T-cell (primary cell): ENCODE measurements around the gene LSP1. TPM values are rescaled to one million over a fixed set of nuclear protein-coding genes. Genes with fewer than 3 reads are reported as not detected.
"Not testable (repeated sequence)": the region's sequence is repeated elsewhere in the genome, so short reads cannot be mapped to it uniquely, and the experiment has no call there.

Source experiments
- ATAC-seq, 4 experiments: fragments of 200-7000 bp in 3 of 4; fragments of 150-1000 bp in 1 of 4; cut with Tn5 transposase; replicated peaks in 1 of 4; 1 replicate in 3 of 4; 2 replicates in 1 of 4; pipeline ENCODE4 v1.10.0; 2021; ENCODE audit warnings: moderate library complexity in 3 of 4, mild to moderate bottlenecking in 2 of 4, moderate number of reproducible peaks in 1 of 4
- CTCF ChIA-PET, 2 donors: fragments of 300-600 bp; sonication (Branson Sonifier 250); formaldehyde crosslinking; loops; one replicate each; lab custom pipeline; 2022; ENCODE audit warnings: antibody characterized with exemption in 2 of 2; lab: Charles Lee
- POLR2A ChIA-PET, 2 donors: fragments of 300-600 bp; sonication (Branson Sonifier 250); formaldehyde crosslinking; loops; one replicate each; lab custom pipeline; 2022; ENCODE audit warnings: antibody characterized with exemption in 2 of 2; lab: Charles Lee
- DNase-seq, 35 experiments: peaks; one replicate each; pipeline versions ENCODE4 v3.0.0 to v3.0.0-alpha.2; 2013 to 2023
- H3K27ac ChIP-seq: one replicate; pipeline ENCODE4 v1.5.1; 2013; ENCODE audit warnings: low read length
- H3K27me3 ChIP-seq, 2 experiments: replicated peaks in 1 of 2; 1 replicate in 1 of 2; 2 replicates in 1 of 2; pipeline versions ENCODE4 v1.6.1 to v1.7.0; 2013; ENCODE audit warnings: low read length in 1 of 2, mixed read lengths in 1 of 2; ENCODE audit not compliant: control insufficient read depth in 2 of 2, insufficient read depth in 2 of 2; ENCODE audit errors: extremely low read depth in 1 of 2
- H3K36me3 ChIP-seq, 2 donors: 1 replicate in 1 of 2; 2 replicates in 1 of 2; pipeline versions ENCODE4 v1.6.1 to v1.7.0; 2013; ENCODE audit warnings: low read length in 1 of 2; ENCODE audit not compliant: control insufficient read depth in 2 of 2, insufficient read depth in 1 of 2; ENCODE audit errors: extremely low read depth in 1 of 2
- H3K4me1 ChIP-seq, 2 experiments: 1 replicate in 1 of 2; 2 replicates in 1 of 2; pipeline versions ENCODE4 v1.6.1 to v1.7.0; 2013; ENCODE audit warnings: low read length in 2 of 2, mixed read lengths in 1 of 2; ENCODE audit not compliant: insufficient read depth in 2 of 2, control insufficient read depth in 1 of 2; ENCODE audit errors: extremely low read depth in 1 of 2
- H3K4me3 ChIP-seq, 2 donors: 1 replicate in 1 of 2; 2 replicates in 1 of 2; pipeline versions ENCODE4 v1.5.1 to v1.7.0; 2013; ENCODE audit warnings: mild to moderate bottlenecking in 2 of 2, low read length in 1 of 2, moderate library complexity in 1 of 2; ENCODE audit not compliant: control insufficient read depth in 1 of 2; ENCODE audit errors: extremely low read depth in 1 of 2
- H3K9me3 ChIP-seq: 2 replicates; pipeline ENCODE4 v1.7.0; 2013
- H3K27ac Mint-ChIP-seq, 2 donors: one replicate each; pipeline ENCODE4 v1.8.0; 2020 to 2021; ENCODE audit warnings: mild to moderate bottlenecking in 2 of 2, mixed read lengths in 2 of 2
- H3K27me3 Mint-ChIP-seq, 2 donors: one replicate each; pipeline ENCODE4 v1.8.0; 2021 to 2022; ENCODE audit warnings: mixed read lengths in 2 of 2
- H3K36me3 Mint-ChIP-seq: one replicate; pipeline ENCODE4 v1.8.0; 2021; ENCODE audit warnings: mixed read lengths
- H3K4me1 Mint-ChIP-seq, 3 donors: one replicate each; pipeline ENCODE4 v1.8.0; 2020 to 2022; ENCODE audit warnings: mixed read lengths in 3 of 3, mild to moderate bottlenecking in 1 of 3
- H3K4me3 Mint-ChIP-seq, 3 donors: one replicate each; pipeline ENCODE4 v1.8.0; 2020 to 2022; ENCODE audit warnings: mild to moderate bottlenecking in 3 of 3, mixed read lengths in 3 of 3, moderate library complexity in 3 of 3
- H3K9me3 Mint-ChIP-seq, 3 donors: one replicate each; pipeline ENCODE4 v1.8.0; 2020 to 2022; ENCODE audit warnings: mixed read lengths in 3 of 3
- WGBS: methylation state at CpG from one replicate; pipeline ENCODE4 v1.1.5; 2013; ENCODE audit warnings: missing lambda C conversion rate; ENCODE audit not compliant: insufficient coverage; 5-methylcytosine and 5-hydroxymethylcytosine counted together
- total RNA-seq, 35 experiments: library from RNA in 6 of 35; stranded (reverse) in 6 of 35; fragments of 120-200 nt in 1 of 35; gene quantifications; one replicate each; pipeline versions ENCODE4 v1.2.1 to v1.2.4 and lab custom pipeline; 2013 to 2026

Gene LSP1
- total RNA-seq, 5 donors from 2014 or later (not counting 1 experiment from before 2014, with no cell fraction given), result 286 to 514 (median 375) TPM

GRCh38 chr11:1936781-1937615, 84.1 kb downstream of the LSP1 start:
- Histone ChIP-seq H3K27ac (no peak overlapping the region), H3K27me3 (peaks cover 0 to 24% of the 10 kb centered on the region in 2 experiments), H3K4me3 (no peak overlapping the region), H3K36me3 (peaks cover 0 to 8% of the 10 kb centered on the region in 2 donors), H3K9me3 (no peaks in the 10 kb centered on the region), H3K4me1 (peaks cover 0 to 8% of the 10 kb centered on the region in 2 experiments)
- DNase-seq (peak in 1 of 35 experiments; percentile 0), ATAC-seq (no peak)
- Mint-ChIP-seq H3K4me1 (peaks cover 5 to 11% (median 6%) of the 10 kb centered on the region in 3 donors), H3K4me3 (no peak overlapping the region), H3K36me3 (peaks cover 5% of the 10 kb centered on the region), H3K27me3 (peaks cover 3 to 6% of the 10 kb centered on the region in 2 donors), H3K9me3 (no peaks in the 10 kb centered on the region), H3K27ac (no peak overlapping the region)
- ChIA-PET CTCF (no interaction called here), POLR2A (no interaction called here)
- WGBS, result 90% methylated on average over 23 of the region's 34 CpGs

DNA sequence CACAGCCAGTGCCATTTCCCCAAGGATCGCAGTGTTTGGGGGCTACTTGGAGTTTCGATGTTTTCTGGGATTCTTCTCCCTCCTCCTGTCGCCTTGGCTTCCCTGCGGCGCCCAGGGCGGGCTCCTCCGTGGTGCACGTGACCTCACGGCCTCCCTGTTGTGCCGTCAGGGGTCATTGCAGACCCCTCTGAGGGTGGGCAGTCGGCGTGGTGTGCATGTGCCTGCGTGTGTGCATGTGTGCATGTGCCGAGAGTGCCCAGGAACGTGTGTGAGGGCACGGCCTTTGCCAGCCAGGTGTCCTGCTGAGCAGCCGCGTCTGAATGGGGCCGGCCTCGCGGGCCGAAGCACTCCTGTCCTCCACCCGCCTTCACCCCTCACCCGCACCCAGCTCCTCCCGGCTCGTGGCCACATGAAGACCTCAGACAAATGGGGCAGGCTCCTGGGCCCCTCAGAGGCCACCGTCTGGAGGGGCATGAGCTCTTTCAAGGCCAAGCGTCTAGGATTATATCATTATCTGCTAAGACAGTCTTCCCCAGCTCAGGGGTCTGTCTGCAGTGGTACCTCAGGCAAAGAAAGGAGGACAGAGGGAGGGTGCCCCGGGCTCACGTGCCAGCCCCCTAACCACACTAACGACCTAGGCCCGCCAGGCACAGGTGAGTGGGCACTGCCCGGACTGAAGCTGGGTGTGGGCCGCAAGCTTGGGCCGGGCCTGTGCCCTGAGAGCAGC, 84.9 kb downstream of the LSP1 start:
- Mint-ChIP-seq H3K4me1 (peaks cover 5 to 11% (median 6%) of the 10 kb centered on the region in 3 donors), H3K27ac (no peak overlapping the region), H3K27me3 (peaks cover 1 to 6% of the 10 kb centered on the region in 2 donors), H3K9me3 (no peaks in the 10 kb centered on the region), H3K4me3 (no peak overlapping the region), H3K36me3 (peaks cover 5% of the 10 kb centered on the region)
- ChIA-PET POLR2A (no interaction called here), CTCF (no interaction called here)
- Histone ChIP-seq H3K4me1 (peaks cover 0 to 8% of the 10 kb centered on the region in 2 experiments), H3K27ac (no peak overlapping the region), H3K27me3 (peaks cover 0 to 24% of the 10 kb centered on the region in 2 experiments), H3K36me3 (peaks cover 0 to 8% of the 10 kb centered on the region in 2 donors), H3K4me3 (no peak overlapping the region), H3K9me3 (no peaks in the 10 kb centered on the region)
- 86% methylated on average over 30 of the region's 35 CpGs for WGBS
- DNase-seq (peak in 2 of 35 experiments; percentile 0 to 1), ATAC-seq (no peak)

- DNase-seq, result peak in 1 of 35 experiments; percentile 0
- Histone ChIP-seq H3K9me3 (no peaks in the 10 kb centered on the region), H3K36me3 (peaks cover 0 to 8% of the 10 kb centered on the region in 2 donors), H3K27ac (no peak overlapping the region), H3K4me3 (no peak overlapping the region), H3K4me1 (peaks cover 0 to 8% of the 10 kb centered on the region in 2 experiments), H3K27me3 (peaks cover 0 to 20% of the 10 kb centered on the region in 2 experiments)
- ChIA-PET POLR2A (no interaction called here), CTCF (no interaction called here)
- Mint-ChIP-seq H3K4me1 (peaks cover 5 to 11% (median 6%) of the 10 kb centered on the region in 3 donors), H3K27me3 (peaks cover 0 to 4% of the 10 kb centered on the region in 2 donors), H3K36me3 (peaks cover 3% of the 10 kb centered on the region), H3K27ac (no peak overlapping the region), H3K9me3 (no peaks in the 10 kb centered on the region), H3K4me3 (peak overlapping the region in 1 of 3 donors; percentile 53)
- ATAC-seq, result no peak
- 85% methylated on average over 14 of the region's 27 CpGs for WGBS
These were observed 85.6 kb downstream of the LSP1 start for GRCh38 chr11:1938343-1939005.

- peaks cover 0 to 2% of the 10 kb centered on the region in 2 donors for H3K27me3 Mint-ChIP-seq
- H3K4me1 ChIP-seq, result peaks cover 0 to 8% of the 10 kb centered on the region in 2 experiments
- H3K27me3 ChIP-seq, result peaks cover 0 to 16% of the 10 kb centered on the region in 2 experiments
- H3K9me3 ChIP-seq, result no peaks in the 10 kb centered on the region
- no peaks in the 10 kb centered on the region for H3K9me3 Mint-ChIP-seq
- peak overlapping the region in 1 of 3 donors; percentile 53 for H3K4me3 Mint-ChIP-seq
- peak in 3 of 4 experiments; percentile 45 to 60 (median 50) for ATAC-seq
- H3K36me3 Mint-ChIP-seq, result no peaks in the 10 kb centered on the region
- H3K4me1 Mint-ChIP-seq, result peaks cover 5 to 11% (median 6%) of the 10 kb centered on the region in 3 donors
- CTCF ChIA-PET, result no interaction called here
- WGBS, result 29% methylated on average over 11 of the region's 23 CpGs
- POLR2A ChIA-PET, result no interaction called here
- no peak overlapping the region for H3K4me3 ChIP-seq
- H3K27ac Mint-ChIP-seq, result peak overlapping the region in 1 of 2 donors; percentile 55
- H3K36me3 ChIP-seq, result peaks cover 0 to 8% of the 10 kb centered on the region in 2 donors
- peak in 5 of 35 experiments; percentile 2 to 26 (median 9) for DNase-seq
- no peak overlapping the region for H3K27ac ChIP-seq
These were observed 86.2 kb downstream of the LSP1 start for GRCh38 chr11:1939006-1939625.

GRCh38 chr11:1939788-1940187, 86.9 kb downstream of the LSP1 start:
- H3K4me3 Mint-ChIP-seq, CTCF ChIA-PET, POLR2A ChIA-PET, H3K27ac Mint-ChIP-seq, H3K36me3 ChIP-seq, H3K27ac ChIP-seq, DNase-seq, H3K9me3 Mint-ChIP-seq, H3K27me3 Mint-ChIP-seq, ATAC-seq, H3K4me3 ChIP-seq, H3K9me3 ChIP-seq, H3K4me1 ChIP-seq, H3K36me3 Mint-ChIP-seq: not testable (repeated sequence)
- peaks cover 5 to 11% (median 6%) of the 10 kb centered on the region in 3 donors for H3K4me1 Mint-ChIP-seq
- H3K27me3 ChIP-seq, result peaks cover 0 to 13% of the 10 kb centered on the region in 2 experiments
- WGBS, result 78% methylated on average over 1 of the region's 1 CpG
